GM23338 (cell line): ENCODE data around the gene LITAF. TPM values are rescaled to one million over a fixed set of nuclear protein-coding genes. Genes with fewer than 3 reads are reported as not detected.

Experiments
- ATAC-seq: fragments of 200-7000 bp; cut with Tn5 transposase; 3 replicates; pipeline ENCODE4 v1.9.1; 2020
- DNase-seq: peaks from one replicate; pipeline ENCODE4 v3.0.0-alpha.2; 2015; ENCODE audit warnings: low spot score
- H2AFZ ChIP-seq: fragments of 200-600 bp; sonication (generic); 2 replicates; pipeline ENCODE4 v1.8.0; 2016; ENCODE audit warnings: antibody characterized with exemption, mild to moderate bottlenecking, moderate library complexity
- H3F3A ChIP-seq: fragments of 200-600 bp; sonication (generic); replicated peaks from 2 replicates; pipeline ENCODE4 v1.8.0; 2017; ENCODE audit warnings: antibody characterized with exemption, mixed run types, low read depth
- H3K27ac ChIP-seq: fragments of 200-600 bp; sonication (generic); 2 replicates; pipeline ENCODE4 v1.6.1; 2016; ENCODE audit warnings: low read depth
- H3K27me3 ChIP-seq: fragments of 200-600 bp; sonication (generic); 2 replicates; pipeline ENCODE4 v1.8.0; 2016; ENCODE audit warnings: mild to moderate bottlenecking, mixed run types, moderate library complexity; ENCODE audit not compliant: insufficient read depth
- H3K36me3 ChIP-seq: fragments of 200-600 bp; sonication (generic); 2 replicates; pipeline ENCODE4 v1.8.0; 2016; ENCODE audit warnings: mild to moderate bottlenecking; ENCODE audit not compliant: insufficient read depth
- H3K4me1 ChIP-seq: fragments of 200-600 bp; sonication (generic); 2 replicates; pipeline ENCODE4 v1.8.0; 2016; ENCODE audit warnings: mild to moderate bottlenecking, moderate library complexity; ENCODE audit not compliant: insufficient read depth
- H3K4me2 ChIP-seq: fragments of 200-600 bp; sonication (generic); 2 replicates; pipeline ENCODE4 v1.7.1; 2017; ENCODE audit warnings: mixed run types
- H3K4me3 ChIP-seq: fragments of 200-600 bp; sonication (generic); 2 replicates; pipeline ENCODE4 v1.6.1; 2016; ENCODE audit warnings: mixed run types
- H3K79me2 ChIP-seq: fragments of 200-600 bp; sonication (generic); replicated peaks from 2 replicates; pipeline ENCODE4 v1.8.0; 2017; ENCODE audit warnings: mild to moderate bottlenecking; ENCODE audit not compliant: insufficient read depth
- H3K9me2 ChIP-seq: fragments of 200-600 bp; sonication (generic); 2 replicates; pipeline ENCODE4 v1.8.0; 2017; ENCODE audit not compliant: insufficient read depth
- H4K20me1 ChIP-seq: fragments of 200-600 bp; sonication (generic); replicated peaks from 2 replicates; pipeline ENCODE4 v1.8.0; 2017; ENCODE audit warnings: mild to moderate bottlenecking; ENCODE audit not compliant: insufficient read depth
- H3K27ac Mint-ChIP-seq: 2 replicates; pipeline ENCODE4 v1.8.0; 2020; ENCODE audit warnings: inconsistent platforms, mild to moderate bottlenecking, moderate library complexity, mixed read lengths
- H3K27me3 Mint-ChIP-seq: 3 replicates; pipeline ENCODE4 v1.8.0; 2022; ENCODE audit warnings: low read depth, mild to moderate bottlenecking, moderate library complexity, mixed read lengths, inconsistent platforms; ENCODE audit not compliant: insufficient read depth, poor library complexity
- H3K36me3 Mint-ChIP-seq: 3 replicates; pipeline ENCODE4 v1.8.0; 2021; ENCODE audit warnings: low read depth, mild to moderate bottlenecking, inconsistent platforms, moderate library complexity, mixed read lengths
- H3K4me1 Mint-ChIP-seq: 3 replicates; pipeline ENCODE4 v1.8.0; 2020; ENCODE audit warnings: mild to moderate bottlenecking, inconsistent platforms, mixed read lengths
- H3K4me3 Mint-ChIP-seq: 3 replicates; pipeline ENCODE4 v1.8.0; 2021; ENCODE audit warnings: moderate library complexity, mild to moderate bottlenecking, inconsistent platforms, mixed read lengths
- H3K9me3 Mint-ChIP-seq: 3 replicates; pipeline ENCODE4 v1.8.0; 2020; ENCODE audit warnings: moderate library complexity, mild to moderate bottlenecking, inconsistent platforms, mixed read lengths
- CREB1 ChIP-seq: fragments of 250-450 bp; sonication (Bioruptor Pico); IDR thresholded peaks from 2 replicates; pipeline ENCODE4 v1.5.0; 2020; ENCODE audit warnings: low read depth, mild to moderate bottlenecking, moderate library complexity
- CTCF ChIP-seq, 2 experiments: fragments of 200-600 bp in 1 of 2; sonication (generic) in 1 of 2; conservative IDR thresholded peaks; 2 replicates each; pipeline versions ENCODE4 v1.5.1 to v1.6.1; 2016 to 2017; ENCODE audit warnings: antibody characterized with exemption in 2 of 2, low read depth in 2 of 2, mild to moderate bottlenecking in 2 of 2, moderate library complexity in 1 of 2
- ETS1 ChIP-seq: IDR thresholded peaks from 2 replicates; pipeline ENCODE4 v1.6.1; 2016; ENCODE audit warnings: antibody characterized with exemption
- EZH2 ChIP-seq: fragments of 200-600 bp; sonication (generic); IDR thresholded peaks from one replicate; pipeline ENCODE4 v1.8.0; 2017; ENCODE audit warnings: antibody characterized with exemption, mild to moderate bottlenecking, low read depth; ENCODE audit not compliant: unreplicated experiment
- EZH2phosphoT487 ChIP-seq: fragments of 200-600 bp; sonication (generic); IDR thresholded peaks from one replicate; pipeline ENCODE4 v1.8.1; 2018; ENCODE audit warnings: antibody characterized with exemption; ENCODE audit not compliant: unreplicated experiment
- JUNB ChIP-seq: IDR thresholded peaks from one replicate; pipeline ENCODE4 v1.6.1; 2016; ENCODE audit warnings: antibody characterized with exemption; ENCODE audit not compliant: unreplicated experiment
- NANOG ChIP-seq: IDR thresholded peaks from 2 replicates; pipeline ENCODE4 v1.6.1; 2016; ENCODE audit warnings: antibody characterized with exemption, borderline replicate concordance
- POLR2AphosphoS5 ChIP-seq: IDR thresholded peaks from 2 replicates; pipeline ENCODE4 v1.6.1; 2016; ENCODE audit warnings: antibody characterized with exemption, low read depth
- REST ChIP-seq: IDR thresholded peaks from one replicate; pipeline ENCODE4 v1.6.1; 2018; ENCODE audit warnings: antibody characterized with exemption; ENCODE audit not compliant: unreplicated experiment
- STAT1 ChIP-seq: IDR thresholded peaks from one replicate; pipeline ENCODE4 v1.6.1; 2016; ENCODE audit warnings: antibody characterized with exemption; ENCODE audit not compliant: unreplicated experiment
- ZNF114 ChIP-seq: fragments of 250-450 bp; sonication (Bioruptor Pico); IDR thresholded peaks from 2 replicates; pipeline ENCODE4 v1.5.0; 2020; ENCODE audit warnings: mild to moderate bottlenecking, moderate library complexity
- ZNF331 ChIP-seq: fragments of 250-450 bp; sonication (Bioruptor Pico); IDR thresholded peaks from 2 replicates; pipeline ENCODE4 v1.5.0; 2020; ENCODE audit warnings: low read depth, mild to moderate bottlenecking, moderate library complexity
- ZNF462 ChIP-seq: fragments of 250-450 bp; sonication (Bioruptor Pico); IDR thresholded peaks from 2 replicates; pipeline ENCODE4 v1.5.0; 2020; ENCODE audit warnings: mild to moderate bottlenecking, moderate library complexity
- polyA plus RNA-seq: library from polyadenylated mRNA; unstranded; fragments of >200 nt; fragmentation: Nextera tagmentation; extraction: Ambion mirVana; gene quantifications from 2 replicates; pipeline ENCODE4 v1.2.1, GENCODE V29; 2016
- total RNA-seq: library from RNA; depleted of rRNA; stranded (reverse); fragments of >200 nt; shearing (Covaris generic); gene quantifications from 2 replicates; pipeline ENCODE4 v1.2.3, GENCODE V29; 2014

LITAF gene
- total and polyA plus RNA-seq, 2 experiments from 2014 or later: 131 to 158 TPM

GRCh38 chr16:11627292-11627663 is 40.6 kb upstream of the LITAF start:
- Histone ChIP-seq H3K4me3 (no peak overlapping the region), H2AFZ (no peak overlapping the region), H3F3A (no peaks in the 10 kb centered on the region), H3K4me1 (peaks cover 2% of the 10 kb centered on the region; the same call in 1 of the 2 replicates), H3K79me2 (no peaks in the 10 kb centered on the region), H3K27me3 (no peaks in the 10 kb centered on the region), H3K9me2 (no peaks in the 10 kb centered on the region), H4K20me1 (no peaks in the 10 kb centered on the region), H3K27ac (no peak overlapping the region), H3K4me2 (no peak overlapping the region), H3K36me3 (no peaks in the 10 kb centered on the region)
- DNase-seq: no peak
- TF ChIP-seq EZH2 (no peak), POLR2AphosphoS5 (no peak), JUNB (no peak), CTCF (conservative IDR thresholded peaks at IDR 0.05; ENCODE audit: low read depth in 2 of 2) (no peak), ZNF462 (CRISPR knock-in tag) (no peak), EZH2phosphoT487 (no peak), ZNF331 (CRISPR knock-in tag) (no peak), CREB1 (CRISPR knock-in tag) (no peak), STAT1 (no peak), NANOG (no peak), REST (no peak), ETS1 (no peak), ZNF114 (no peak)
- Mint-ChIP-seq H3K9me3 (no peaks in the 10 kb centered on the region), H3K27ac (no peak overlapping the region), H3K27me3 (peaks cover 12% of the 10 kb centered on the region), H3K4me1 (peaks cover 9% of the 10 kb centered on the region; the same call in 2 of the 3 replicates), H3K4me3 (no peak overlapping the region), H3K36me3 (no peaks in the 10 kb centered on the region)
- no peak for ATAC-seq
